Skeletal muscle cell (primary cell): Measurements from ENCODE around the gene NDUFAF5.

Experiments
- DNase-seq: peaks from one replicate; pipeline ENCODE4 v3.0.0-alpha.2; 2010; ENCODE audit warnings: low read depth
- H3K4me3 ChIP-seq: 2 replicates; pipeline ENCODE4 v1.5.1; 2011; ENCODE audit warnings: low read depth, mild to moderate bottlenecking, control low read depth, low read length, moderate library complexity

NDUFAF5 gene

GRCh38 chr20:13772529-13772928 lies 12.3 kb upstream of the NDUFAF5 start:
- no peak overlapping the region for H3K4me3 ChIP-seq
- no peak for DNase-seq

- no peak overlapping the region for H3K4me3 ChIP-seq
- no peak for DNase-seq
These were observed 9.0 kb upstream of the NDUFAF5 start for GRCh38 chr20:13775867-13776266.

- no peak for DNase-seq
- H3K4me3 ChIP-seq, result no peak overlapping the region
These were observed 7.6 kb upstream of the NDUFAF5 start for GRCh38 chr20:13777171-13777601.

- DNase-seq, result no peak
- no peak overlapping the region for H3K4me3 ChIP-seq
These were observed 6.0 kb upstream of the NDUFAF5 start for GRCh38 chr20:13778827-13779226.

- no peak for DNase-seq
- peak overlapping the region; percentile 98 for H3K4me3 ChIP-seq
These were observed 1.3 kb upstream of the NDUFAF5 start for GRCh38 chr20:13783528-13783927.

- DNase-seq, result no peak
- peak overlapping the region; percentile 98 for H3K4me3 ChIP-seq
These were observed 446 bp upstream of the NDUFAF5 start for GRCh38 chr20:13784271-13784892.

GRCh38 chr20:13786143-13786828 lies 1.5 kb downstream of the NDUFAF5 start:
- peak overlapping the region; percentile 98 for H3K4me3 ChIP-seq
- DNase-seq, result no peak

- no peak for DNase-seq
- H3K4me3 ChIP-seq, result no peak overlapping the region
These were observed 3.5 kb downstream of the NDUFAF5 start for GRCh38 chr20:13788167-13788834.

- no peak for DNase-seq
- no peak overlapping the region for H3K4me3 ChIP-seq
These were observed 5.9 kb downstream of the NDUFAF5 start for GRCh38 chr20:13790708-13791107.

GRCh38 chr20:13791540-13792459 lies 7.0 kb downstream of the NDUFAF5 start:
- DNase-seq, result no peak
- no peak overlapping the region for H3K4me3 ChIP-seq

- H3K4me3 ChIP-seq, result no peak overlapping the region
- no peak for DNase-seq
These were observed 8.2 kb downstream of the NDUFAF5 start for GRCh38 chr20:13793001-13793400.

- no peak for DNase-seq
- H3K4me3 ChIP-seq, result no peak overlapping the region
These were observed 9.8 kb downstream of the NDUFAF5 start for GRCh38 chr20:13794667-13795066.

- H3K4me3 ChIP-seq, result no peak overlapping the region
- DNase-seq, result no peak
These were observed 14.2 kb downstream of the NDUFAF5 start for GRCh38 chr20:13799040-13799439.

- DNase-seq, result no peak
- H3K4me3 ChIP-seq, result no peak overlapping the region
These were observed 15.1 kb downstream of the NDUFAF5 start for GRCh38 chr20:13799974-13800373.

- H3K4me3 ChIP-seq, result no peak overlapping the region
- DNase-seq, result peak; percentile 82
These were observed 15.9 kb downstream of the NDUFAF5 start for GRCh38 chr20:13800728-13801134.

GRCh38 chr20:13809373-13809772 lies 24.5 kb downstream of the NDUFAF5 start:
- no peak overlapping the region for H3K4me3 ChIP-seq
- no peak for DNase-seq

- no peak for DNase-seq
- no peak overlapping the region for H3K4me3 ChIP-seq
These were observed 25.0 kb downstream of the NDUFAF5 start for GRCh38 chr20:13809855-13810254.

GRCh38 chr20:13810446-13810845 lies 25.6 kb downstream of the NDUFAF5 start:
- DNase-seq, result no peak
- no peak overlapping the region for H3K4me3 ChIP-seq

- H3K4me3 ChIP-seq, result no peak overlapping the region
- no peak for DNase-seq
These were observed 29.1 kb downstream of the NDUFAF5 start for GRCh38 chr20:13813910-13814309.

GRCh38 chr20:13814672-13815071 lies 29.8 kb downstream of the NDUFAF5 start:
- DNase-seq, result no peak
- H3K4me3 ChIP-seq, result no peak overlapping the region
